Peyer's patch (tissue), 4 donors: ENCODE results near the gene TAX1BP3. TPM values are rescaled to one million over a fixed set of nuclear protein-coding genes. Genes with fewer than 3 reads are reported as not detected.
A peak's percentile ranks its signal among the peaks of the same experiment; 100 is the strongest.

Source experiments
- DNase-seq, 3 donors: peaks; one replicate each; pipeline ENCODE4 v3.0.0-alpha.2; 2017 to 2019
- H3K27ac ChIP-seq, 4 donors: fragments of 200-600 bp; sonication (generic); one replicate each; pipeline ENCODE4 v1.5.1; 2016 to 2019
- H3K27me3 ChIP-seq, 2 donors: fragments of 200-600 bp; sonication (generic); one replicate each; pipeline ENCODE4 v1.5.1; 2019
- H3K36me3 ChIP-seq, 3 donors: fragments of 200-600 bp; sonication (generic); one replicate each; pipeline ENCODE4 v1.5.1; 2016 to 2019
- H3K4me1 ChIP-seq, 4 donors: fragments of 200-600 bp; sonication (generic); one replicate each; pipeline ENCODE4 v1.5.1; 2016 to 2019
- H3K4me3 ChIP-seq, 4 donors: fragments of 200-600 bp; sonication (generic); 1 replicate in 3 of 4; 2 replicates in 1 of 4; pipeline ENCODE4 v1.5.1; 2016 to 2019; ENCODE audit warnings: mild to moderate bottlenecking in 1 of 4
- H3K9me3 ChIP-seq, 4 donors: fragments of 200-600 bp; sonication (generic); one replicate each; pipeline ENCODE4 v1.5.1; 2016 to 2019; ENCODE audit warnings: mild to moderate bottlenecking in 1 of 4
- CTCF ChIP-seq, 6 experiments: fragments of 450-650 bp in 4 of 6; fragments of 200-600 bp in 2 of 6; sonication (generic) in 1 of 6; IDR thresholded peaks; one replicate each; pipeline ENCODE4 v1.5.1; 2017 to 2019; ENCODE audit warnings: antibody characterized with exemption in 6 of 6, mild to moderate bottlenecking in 3 of 6, moderate library complexity in 1 of 6
- POLR2A ChIP-seq, 2 donors: fragments of 450-650 bp; IDR thresholded peaks; one replicate each; pipeline ENCODE4 v1.5.1; 2017; ENCODE audit warnings: antibody characterized with exemption in 2 of 2, mild to moderate bottlenecking in 2 of 2, moderate library complexity in 2 of 2
- total RNA-seq, 4 donors: library from RNA; depleted of rRNA; stranded (reverse); fragments of >200 nt; gene quantifications; one replicate each; pipeline ENCODE4 v1.1.0, GENCODE V29; 2016

TAX1BP3 gene
- total RNA-seq, 4 donors from 2014 or later, result 113 to 386 (median 239) TPM

DNA sequence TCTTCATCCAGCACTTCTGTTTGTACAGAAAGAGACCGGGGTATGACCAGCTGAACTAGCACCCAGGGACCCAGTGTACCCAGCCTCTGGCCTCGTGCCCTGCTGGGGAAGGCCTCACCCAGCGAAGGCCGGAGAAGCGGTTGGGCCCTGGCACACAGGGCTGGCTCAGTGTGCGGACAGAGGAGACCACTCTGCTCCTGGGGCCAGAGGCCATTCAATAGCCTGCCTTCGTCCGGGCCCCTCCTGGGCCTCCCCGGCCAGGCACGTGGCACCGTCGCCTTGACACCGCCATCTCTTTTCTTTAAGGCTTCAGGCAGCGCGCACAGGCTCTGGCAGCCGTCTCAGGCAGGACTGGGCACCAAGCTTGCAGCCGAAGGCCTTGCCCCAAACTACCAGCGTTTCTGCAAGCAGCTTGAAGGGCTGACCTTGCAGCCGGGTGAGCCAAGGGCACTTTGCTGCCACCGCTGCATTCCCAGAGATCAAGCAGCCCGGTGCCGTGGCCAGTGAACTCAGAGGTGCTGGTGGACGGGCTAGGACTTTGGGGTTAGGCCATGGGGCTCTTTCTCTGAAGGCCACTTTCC, 8.0 kb downstream of the TAX1BP3 start:
- Histone ChIP-seq H3K9me3 (no peaks in the 10 kb centered on the region), H3K36me3 (peaks cover 0 to 49% (median 0%) of the 10 kb centered on the region in 3 donors), H3K27me3 (no peaks in the 10 kb centered on the region), H3K4me1 (peaks cover 0 to 16% (median 0%) of the 10 kb centered on the region in 4 donors), H3K4me3 (no peak overlapping the region), H3K27ac (peak overlapping the region in 3 of 4 donors; percentile 29 to 62 (median 44))
- DNase-seq, result no peak
- no peak for TF ChIP-seq CTCF (IDR thresholded peaks at IDR 0.05)
- TF ChIP-seq POLR2A (IDR thresholded peaks at IDR 0.05), result no peak

DNA sequence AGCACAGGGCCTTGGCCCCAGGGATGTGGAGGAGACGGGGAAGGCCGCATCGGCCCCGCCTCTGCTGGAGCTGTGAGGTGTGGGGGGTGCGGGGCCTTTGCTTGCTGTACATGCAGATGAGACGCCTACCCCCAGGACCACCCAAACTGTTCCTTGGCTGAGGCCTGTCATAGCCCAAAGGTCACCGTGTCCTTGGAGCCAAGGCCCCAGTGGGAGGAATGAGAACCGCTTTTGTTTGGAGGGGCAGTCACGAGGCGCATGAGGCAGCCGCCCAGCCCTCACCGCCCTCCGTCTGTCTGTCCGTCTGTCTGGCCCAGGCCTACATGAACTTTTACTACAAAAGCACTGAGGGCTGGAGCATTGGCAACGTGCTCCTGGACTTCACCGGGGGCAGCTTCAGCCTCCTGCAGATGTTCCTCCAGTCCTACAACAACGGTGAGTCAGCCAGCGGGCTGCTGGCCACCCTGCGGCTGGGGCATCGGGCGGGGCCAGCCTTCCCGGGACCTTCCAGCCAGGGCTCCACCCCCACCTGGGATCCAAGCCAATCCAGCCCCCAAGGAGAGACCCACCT, 8.8 kb downstream of the TAX1BP3 start:
- Histone ChIP-seq H3K27ac (peak overlapping the region; percentile 18 to 62 (median 36)), H3K9me3 (no peaks in the 10 kb centered on the region), H3K27me3 (no peaks in the 10 kb centered on the region), H3K4me3 (no peak overlapping the region), H3K36me3 (peaks cover 0 to 46% (median 0%) of the 10 kb centered on the region in 3 donors), H3K4me1 (peaks cover 0 to 16% (median 0%) of the 10 kb centered on the region in 4 donors)
- peak in 2 of 3 donors; percentile 71 to 75 for DNase-seq
- no peak for TF ChIP-seq POLR2A (IDR thresholded peaks at IDR 0.05)
- TF ChIP-seq CTCF (IDR thresholded peaks at IDR 0.05), result peak in 1 of 6 experiments; percentile 22

- H3K36me3 ChIP-seq, result peaks cover 0 to 39% (median 0%) of the 10 kb centered on the region in 3 donors
- DNase-seq, result no peak
- no peaks in the 10 kb centered on the region for H3K27me3 ChIP-seq
- H3K9me3 ChIP-seq, result no peaks in the 10 kb centered on the region
- peak overlapping the region; percentile 18 to 62 (median 36) for H3K27ac ChIP-seq
- no peak overlapping the region for H3K4me3 ChIP-seq
- TF ChIP-seq POLR2A (IDR thresholded peaks at IDR 0.05), result no peak
- TF ChIP-seq CTCF (IDR thresholded peaks at IDR 0.05), result no peak
- H3K4me1 ChIP-seq, result peaks cover 0 to 16% (median 0%) of the 10 kb centered on the region in 4 donors
Measured at GRCh38 chr17:3658784-3659449, 9.5 kb downstream of the TAX1BP3 start.

DNA sequence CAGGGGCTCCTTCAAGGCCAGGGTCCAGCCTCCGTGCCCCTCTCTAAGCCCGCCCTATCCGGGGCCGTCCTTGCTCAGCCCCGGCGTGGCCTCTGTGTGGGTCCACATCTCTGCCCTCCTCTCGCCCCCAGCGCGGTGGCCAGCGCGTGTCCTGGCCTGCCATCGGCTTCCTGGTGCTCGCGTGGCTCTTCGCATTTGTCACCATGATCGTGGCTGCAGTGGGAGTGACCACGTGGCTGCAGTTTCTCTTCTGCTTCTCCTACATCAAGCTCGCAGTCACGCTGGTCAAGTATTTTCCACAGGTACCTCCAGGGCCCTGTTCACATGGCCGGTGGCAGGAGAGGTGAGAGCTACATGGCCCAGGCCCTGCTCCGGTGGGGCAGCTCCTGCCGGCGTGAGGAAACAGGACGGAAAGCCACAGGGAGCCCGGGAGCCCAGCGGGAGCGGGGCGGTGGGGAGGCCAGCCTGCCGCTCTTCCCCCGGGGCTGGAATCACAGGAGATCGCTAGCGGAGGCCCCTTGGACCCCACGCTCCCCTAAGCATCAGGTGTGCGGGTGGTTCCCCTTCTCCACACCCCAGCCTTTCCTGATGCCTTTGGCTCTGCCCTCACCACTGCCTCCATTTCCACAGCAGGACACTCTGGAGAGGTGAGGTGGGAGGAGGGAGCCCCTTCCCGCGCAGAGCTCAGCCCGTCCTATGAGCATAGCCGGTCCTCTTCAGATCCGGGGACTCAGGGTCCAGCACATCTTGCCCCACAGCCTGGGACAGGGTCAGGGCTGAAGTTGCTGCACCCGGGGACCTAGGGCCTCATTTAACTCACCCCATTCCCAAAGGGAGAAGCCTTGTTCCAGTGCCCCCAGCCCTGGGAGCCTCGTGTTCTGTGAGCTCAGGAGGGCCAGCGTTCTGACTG, 10.2 kb downstream of the TAX1BP3 start:
- peaks cover 0 to 16% (median 0%) of the 10 kb centered on the region in 4 donors for H3K4me1 ChIP-seq
- peaks cover 0 to 31% (median 0%) of the 10 kb centered on the region in 3 donors for H3K36me3 ChIP-seq
- DNase-seq, result no peak
- no peak overlapping the region for H3K4me3 ChIP-seq
- no peak for TF ChIP-seq POLR2A (IDR thresholded peaks at IDR 0.05)
- TF ChIP-seq CTCF (IDR thresholded peaks at IDR 0.05), result no peak
- H3K27ac ChIP-seq, result peak overlapping the region in 1 of 4 donors; percentile 62
- H3K9me3 ChIP-seq, result no peaks in the 10 kb centered on the region
- H3K27me3 ChIP-seq, result no peaks in the 10 kb centered on the region

DNA sequence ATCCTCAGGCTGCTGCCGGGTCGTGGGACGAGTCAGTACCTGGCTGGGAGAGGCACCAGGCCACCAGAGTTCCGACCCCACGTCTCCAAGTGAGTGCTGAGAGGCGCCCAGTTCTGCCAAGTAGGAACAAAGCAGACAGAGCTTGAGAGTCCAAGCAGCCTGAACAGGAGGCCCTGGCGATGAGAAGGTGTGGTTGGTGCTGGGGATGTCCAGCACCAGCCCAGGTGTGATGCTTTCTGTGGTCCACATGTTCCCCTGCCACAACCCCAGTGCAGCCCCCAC, 10.8 kb downstream of the TAX1BP3 start:
- Histone ChIP-seq H3K27me3 (no peaks in the 10 kb centered on the region), H3K9me3 (no peaks in the 10 kb centered on the region), H3K36me3 (peaks cover 0 to 25% (median 0%) of the 10 kb centered on the region in 3 donors), H3K4me3 (no peak overlapping the region), H3K4me1 (peaks cover 0 to 16% (median 0%) of the 10 kb centered on the region in 4 donors), H3K27ac (no peak overlapping the region)
- DNase-seq, result no peak
- TF ChIP-seq CTCF (IDR thresholded peaks at IDR 0.05) (no peak), POLR2A (IDR thresholded peaks at IDR 0.05) (no peak)
